Naive B cell (primary cell): ENCODE data around the gene KRTCAP2. TPM values are rescaled to one million over a fixed set of nuclear protein-coding genes. Genes with fewer than 3 reads are reported as not detected.
A peak's percentile ranks its signal among the peaks of the same experiment; 100 is the strongest.

Experiments
- ATAC-seq, 2 donors: fragments of 150-1000 bp; cut with Tn5 transposase; 2 replicates each; pipeline ENCODE4 v1.10.0; 2021; ENCODE audit warnings: low read depth in 2 of 2, mild to moderate bottlenecking in 2 of 2, moderate library complexity in 2 of 2
- DNase-seq: peaks from one replicate; pipeline ENCODE4 v3.0.0; 2022
- H3K27ac Mint-ChIP-seq, 6 donors: one replicate each; pipeline ENCODE4 v1.8.0; 2020 to 2022; ENCODE audit warnings: mild to moderate bottlenecking in 6 of 6, mixed read lengths in 6 of 6, moderate library complexity in 5 of 6, inconsistent platforms in 2 of 6
- H3K27me3 Mint-ChIP-seq, 3 donors: one replicate each; pipeline ENCODE4 v1.8.0; 2021 to 2022; ENCODE audit warnings: mixed read lengths in 3 of 3, mild to moderate bottlenecking in 1 of 3
- H3K36me3 Mint-ChIP-seq, 2 donors: one replicate each; pipeline ENCODE4 v1.8.0; 2020 to 2022; ENCODE audit warnings: mixed read lengths in 2 of 2, inconsistent platforms in 1 of 2, mild to moderate bottlenecking in 1 of 2
- H3K4me1 Mint-ChIP-seq, 3 donors: one replicate each; pipeline ENCODE4 v1.8.0; 2020 to 2022; ENCODE audit warnings: mixed read lengths in 3 of 3, inconsistent platforms in 1 of 3, mild to moderate bottlenecking in 1 of 3, moderate library complexity in 1 of 3
- H3K4me3 Mint-ChIP-seq, 8 donors: one replicate each; pipeline ENCODE4 v1.8.0; 2020 to 2022; ENCODE audit warnings: mild to moderate bottlenecking in 8 of 8, mixed read lengths in 8 of 8, moderate library complexity in 8 of 8, inconsistent platforms in 2 of 8
- H3K9me3 Mint-ChIP-seq, 7 donors: one replicate each; pipeline ENCODE4 v1.8.0; 2020 to 2022; ENCODE audit warnings: mixed read lengths in 7 of 7, mild to moderate bottlenecking in 5 of 7, inconsistent platforms in 2 of 7, moderate library complexity in 1 of 7
- polyA plus RNA-seq, 6 donors: library from polyadenylated mRNA; unstranded; fragments of 300-500 nt; fragmentation: Illumina TruSeq; gene quantifications; one replicate each; pipeline ENCODE4 v1.2.3, GENCODE V29; 2021; ENCODE audit warnings: low read depth in 6 of 6

The KRTCAP2 gene
- polyA plus RNA-seq, 6 donors from 2014 or later, result 340 to 379 (median 354) TPM

DNA sequence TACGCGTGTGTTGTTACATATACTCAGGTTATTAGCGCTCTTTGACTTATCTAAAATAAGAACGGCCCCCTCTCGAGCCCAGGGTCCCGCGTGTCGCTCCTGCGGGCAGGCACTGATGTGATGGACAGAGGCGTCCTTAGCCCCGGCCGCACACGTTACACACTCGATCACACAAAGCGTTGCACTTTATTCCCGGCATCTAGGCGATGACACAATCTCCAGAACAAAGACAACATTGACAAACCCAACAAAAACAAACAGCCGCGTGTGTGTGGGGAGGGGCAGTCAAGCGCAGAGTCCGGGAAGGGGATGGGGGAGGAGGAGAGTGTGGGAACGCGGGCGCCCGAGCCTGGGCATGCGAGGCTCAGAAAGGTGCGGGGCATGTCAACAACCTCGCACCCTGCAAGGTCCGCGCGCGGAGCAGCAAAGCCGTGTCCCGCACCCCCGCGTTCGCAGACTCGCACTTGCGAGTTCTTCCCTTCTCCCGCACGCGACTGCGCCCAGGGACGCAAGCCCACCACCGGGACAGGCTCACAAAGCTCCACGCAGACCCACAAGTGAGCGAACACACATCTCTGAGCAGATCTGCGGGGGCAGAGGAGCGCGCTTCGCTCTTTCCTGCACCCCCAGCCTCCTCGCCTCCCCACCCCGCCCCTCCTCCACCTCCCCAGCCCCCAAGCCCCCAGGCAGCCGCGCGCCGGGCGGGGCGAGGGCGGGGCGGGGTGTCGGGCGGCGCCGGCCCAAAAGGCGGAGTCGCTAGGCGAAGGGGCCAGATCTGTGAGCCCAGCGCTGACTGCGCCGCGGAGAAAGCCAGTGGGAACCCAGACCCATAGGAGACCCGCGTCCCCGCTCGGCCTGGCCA lies 45.8 kb downstream of the KRTCAP2 start, which contains the start of gene EFNA1:
EFNA1 (plus strand) TSS at position 772 of the 862 bp plus-strand sequence. CDS start 102 bp downstream, outside the sequence.
- Mint-ChIP-seq H3K36me3 (no peaks in the 10 kb centered on the region), H3K9me3 (no peaks in the 10 kb centered on the region), H3K4me3 (peak within 1 kb of the TSS; percentile 80 to 94 (median 90)), H3K4me1 (peaks cover 29 to 33% (median 30%) of the 10 kb centered on the region in 3 donors), H3K27me3 (peaks cover 24 to 67% (median 44%) of the 10 kb centered on the region in 3 donors), H3K27ac (peak within 1 kb of the TSS; percentile 38 to 81 (median 67))
- DNase-seq, result peak; percentile 46
- ATAC-seq, result peak; percentile 50 to 51

DNA sequence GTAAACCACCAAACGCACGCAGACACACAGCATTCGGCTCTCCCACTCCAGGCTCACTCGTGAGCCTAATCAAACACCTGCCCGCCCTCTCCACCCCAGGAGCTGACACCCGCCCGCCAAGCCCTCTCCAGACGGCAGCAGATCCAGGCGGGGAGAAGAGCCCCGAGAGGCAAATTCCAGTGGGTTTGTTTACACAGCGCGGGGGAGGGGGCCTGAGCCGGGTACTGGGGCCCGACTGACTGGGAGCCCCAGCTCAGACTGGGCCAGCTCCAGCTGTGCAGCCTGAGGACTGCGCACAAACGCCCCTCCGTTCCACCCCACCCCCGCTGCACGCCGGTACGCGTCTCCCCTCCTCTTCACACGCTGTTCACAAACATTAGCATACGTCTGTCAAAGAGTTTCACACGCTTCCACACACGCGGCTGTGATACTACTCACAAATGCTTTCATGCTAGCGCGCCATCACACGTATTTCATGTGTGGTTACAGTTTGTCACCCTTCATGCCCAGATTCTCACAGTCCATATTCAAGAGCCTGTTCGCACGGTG lies 46.5 kb downstream of the KRTCAP2 start:
- DNase-seq, result peak; percentile 15
- Mint-ChIP-seq H3K27me3 (peaks cover 24 to 67% (median 44%) of the 10 kb centered on the region in 3 donors), H3K36me3 (no peaks in the 10 kb centered on the region), H3K4me3 (peak overlapping the region; percentile 80 to 94 (median 89)), H3K27ac (peak overlapping the region in 4 of 6 donors; percentile 3 to 81 (median 39)), H3K4me1 (peaks cover 29 to 33% (median 30%) of the 10 kb centered on the region in 3 donors), H3K9me3 (no peaks in the 10 kb centered on the region)
- ATAC-seq, result peak; percentile 62 to 66

DNA sequence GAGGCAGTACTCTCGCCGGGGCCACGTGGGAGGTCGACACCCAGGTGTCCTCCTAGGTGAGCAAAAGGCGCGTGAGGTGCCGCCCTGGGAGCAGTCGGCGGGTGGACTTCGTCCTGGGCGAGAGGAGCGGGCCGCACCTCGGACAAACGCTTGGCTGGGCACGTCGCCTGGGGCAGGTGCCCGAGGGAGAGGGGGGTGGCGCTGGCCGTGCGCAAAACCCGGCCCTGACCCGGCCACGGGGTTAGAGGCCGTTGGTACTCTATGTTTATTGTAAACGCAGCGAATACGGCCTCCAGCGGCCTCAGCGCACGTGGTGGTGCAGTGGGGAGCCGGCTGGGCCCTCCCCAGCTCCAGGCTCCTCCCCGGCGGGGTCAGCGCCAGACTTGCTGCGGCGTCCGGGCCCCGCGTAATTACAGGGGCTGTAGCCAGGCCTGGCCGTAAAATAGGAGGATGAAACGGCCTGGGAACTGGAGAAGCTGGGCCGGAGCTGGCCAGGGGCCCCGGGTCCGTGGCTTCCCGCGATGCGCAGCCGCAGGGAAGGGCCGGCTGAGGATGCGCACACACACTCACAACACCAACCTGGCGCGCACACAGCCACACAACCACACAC lies 47.1 kb downstream of the KRTCAP2 start:
- Mint-ChIP-seq H3K9me3 (no peaks in the 10 kb centered on the region), H3K4me3 (peak overlapping the region in 5 of 8 donors; percentile 47 to 88 (median 61)), H3K27me3 (peaks cover 20 to 65% (median 41%) of the 10 kb centered on the region in 3 donors), H3K4me1 (peaks cover 29 to 33% (median 30%) of the 10 kb centered on the region in 3 donors), H3K27ac (peak overlapping the region in 2 of 6 donors; percentile 16 to 80), H3K36me3 (no peaks in the 10 kb centered on the region)
- no peak for ATAC-seq
- no peak for DNase-seq

DNA sequence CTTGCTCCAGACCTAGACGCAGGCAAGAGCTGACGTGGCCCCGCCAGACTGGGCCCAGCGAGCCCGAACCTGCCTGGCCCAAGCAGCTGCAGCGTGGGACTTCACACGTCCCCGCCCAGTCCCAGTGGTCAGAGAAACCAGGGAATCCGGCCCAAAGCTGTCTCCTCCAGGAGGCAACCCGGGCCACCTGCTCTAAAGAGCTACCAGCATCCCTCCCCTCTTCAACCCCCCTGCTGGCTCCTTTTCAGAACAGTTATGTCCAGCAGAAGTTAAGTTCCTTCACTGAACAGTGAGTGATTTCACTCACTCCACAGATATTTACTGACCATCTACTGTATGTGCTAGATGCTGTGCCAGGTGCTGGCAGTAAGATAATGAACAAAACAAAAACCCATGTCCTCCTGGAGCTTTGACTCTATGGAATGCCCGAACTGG lies 47.6 kb downstream of the KRTCAP2 start:
- Mint-ChIP-seq H3K36me3 (no peaks in the 10 kb centered on the region), H3K4me3 (peak overlapping the region in 5 of 8 donors; percentile 20 to 62 (median 55)), H3K9me3 (no peaks in the 10 kb centered on the region), H3K27ac (peak overlapping the region in 1 of 6 donors; percentile 16), H3K4me1 (peaks cover 29 to 33% (median 30%) of the 10 kb centered on the region in 3 donors), H3K27me3 (peaks cover 20 to 60% (median 36%) of the 10 kb centered on the region in 3 donors)
- DNase-seq (no peak), ATAC-seq (no peak)

DNA sequence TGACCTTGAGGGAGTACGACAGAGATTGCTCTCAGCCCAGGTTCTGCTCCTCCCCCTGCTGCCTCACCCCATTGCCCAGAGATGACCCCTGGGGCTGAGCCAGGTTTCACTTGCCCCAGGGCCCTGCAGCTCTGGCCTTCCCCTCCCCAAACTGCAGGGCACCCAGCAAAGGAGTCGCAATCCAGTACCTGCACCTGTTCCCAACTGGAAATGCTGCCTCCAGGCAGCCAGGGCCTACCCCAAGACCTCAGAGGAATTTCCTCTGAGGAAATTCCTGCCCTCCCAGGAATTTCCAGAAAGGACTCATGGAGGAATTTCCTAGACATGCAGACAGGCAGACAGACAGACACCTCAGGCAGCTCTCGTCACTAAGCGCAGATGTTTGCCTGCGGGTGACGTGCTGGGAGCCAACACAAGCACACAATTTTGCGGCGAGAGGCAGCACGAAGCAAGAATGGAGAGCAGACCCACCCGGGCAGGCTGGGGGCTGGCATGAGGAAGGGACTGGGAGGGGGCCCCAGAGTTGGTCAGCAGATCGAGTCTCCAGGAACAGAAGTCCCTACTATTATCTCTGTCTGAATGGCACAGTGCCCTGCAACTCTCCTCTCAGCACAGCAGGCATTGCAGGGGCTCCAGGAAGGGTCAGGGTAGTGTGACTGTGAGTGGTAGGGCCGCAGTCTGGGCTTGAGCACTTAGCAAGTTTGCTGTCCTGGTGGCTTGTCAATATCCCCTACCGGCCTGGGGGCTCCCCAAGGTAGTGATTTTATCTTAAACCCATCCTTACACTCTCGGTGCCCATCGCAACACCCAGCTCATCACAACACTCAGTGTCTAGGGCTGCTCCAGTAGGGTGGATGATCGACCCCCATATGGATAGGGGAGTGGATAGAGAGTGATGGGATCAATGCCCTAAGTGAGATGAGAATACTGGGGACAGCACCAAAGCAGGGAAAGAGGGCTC lies 48.3 kb downstream of the KRTCAP2 start:
- Mint-ChIP-seq H3K27ac (peak overlapping the region in 1 of 6 donors; percentile 16), H3K4me3 (peak overlapping the region in 4 of 8 donors; percentile 20 to 59 (median 34))

DNA sequence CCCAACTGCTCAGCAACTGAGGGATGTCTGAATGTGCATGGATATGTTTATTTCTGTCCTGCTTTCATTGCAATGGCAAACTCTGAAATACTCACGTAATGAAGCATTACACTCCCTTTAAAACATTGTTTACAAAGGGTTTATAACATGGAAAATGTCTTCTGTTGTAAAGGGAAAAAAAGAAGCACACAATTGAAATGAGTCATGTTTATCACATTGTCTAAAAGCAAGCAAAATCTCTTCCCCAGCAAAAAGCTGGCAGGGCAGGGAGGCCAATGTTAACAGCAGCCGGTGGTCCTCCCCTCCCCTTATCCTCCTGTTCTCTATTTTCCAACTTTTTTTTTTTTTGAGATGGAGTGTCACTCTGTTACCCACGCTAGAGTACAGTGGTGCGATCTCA lies 49.3 kb downstream of the KRTCAP2 start:
- H3K9me3 Mint-ChIP-seq, result no peaks in the 10 kb centered on the region
- DNase-seq, result no peak
- H3K27ac Mint-ChIP-seq, result no peak overlapping the region
- H3K4me3 Mint-ChIP-seq, result no peak overlapping the region
- peaks cover 18 to 22% (median 20%) of the 10 kb centered on the region in 3 donors for H3K4me1 Mint-ChIP-seq
- H3K36me3 Mint-ChIP-seq, result no peaks in the 10 kb centered on the region
- ATAC-seq, result no peak
- peaks cover 15 to 48% (median 18%) of the 10 kb centered on the region in 3 donors for H3K27me3 Mint-ChIP-seq

More for the DNA sequence above, 48.3 kb downstream of the KRTCAP2 start:
- Mint-ChIP-seq H3K27me3 (peaks cover 18 to 57% (median 28%) of the 10 kb centered on the region in 3 donors), H3K4me1 (peaks cover 28 to 32% (median 30%) of the 10 kb centered on the region in 3 donors), H3K9me3 (no peaks in the 10 kb centered on the region), H3K36me3 (no peaks in the 10 kb centered on the region)
- ATAC-seq, result no peak
- DNase-seq, result no peak

DNA sequence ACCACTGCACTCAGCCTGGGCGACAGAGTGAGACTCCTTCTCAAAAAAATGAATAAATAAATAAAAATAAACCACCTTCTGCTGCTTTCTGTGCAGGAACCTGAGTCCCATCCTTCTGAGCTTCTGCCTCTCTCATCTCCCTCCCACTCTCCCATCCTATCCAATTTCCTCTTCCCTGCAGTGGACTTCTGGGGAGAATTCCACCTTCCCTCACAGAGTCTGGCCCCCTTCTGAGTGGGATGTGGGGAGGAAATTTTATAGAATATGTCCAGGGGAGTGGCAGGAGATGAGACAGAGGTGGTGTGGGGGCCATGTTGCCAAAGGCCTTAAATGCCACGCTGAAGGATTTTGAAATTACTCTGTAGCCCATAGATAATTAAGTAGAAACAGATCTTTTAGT lies 50.8 kb downstream of the KRTCAP2 start:
- no peaks in the 10 kb centered on the region for H3K36me3 Mint-ChIP-seq
- H3K27ac Mint-ChIP-seq, result no peak overlapping the region
- no peaks in the 10 kb centered on the region for H3K9me3 Mint-ChIP-seq
- no peak for ATAC-seq
- peaks cover 7 to 42% (median 10%) of the 10 kb centered on the region in 3 donors for H3K27me3 Mint-ChIP-seq
- no peak overlapping the region for H3K4me3 Mint-ChIP-seq
- DNase-seq, result no peak
- peaks cover 8 to 9% (median 9%) of the 10 kb centered on the region in 3 donors for H3K4me1 Mint-ChIP-seq

DNA sequence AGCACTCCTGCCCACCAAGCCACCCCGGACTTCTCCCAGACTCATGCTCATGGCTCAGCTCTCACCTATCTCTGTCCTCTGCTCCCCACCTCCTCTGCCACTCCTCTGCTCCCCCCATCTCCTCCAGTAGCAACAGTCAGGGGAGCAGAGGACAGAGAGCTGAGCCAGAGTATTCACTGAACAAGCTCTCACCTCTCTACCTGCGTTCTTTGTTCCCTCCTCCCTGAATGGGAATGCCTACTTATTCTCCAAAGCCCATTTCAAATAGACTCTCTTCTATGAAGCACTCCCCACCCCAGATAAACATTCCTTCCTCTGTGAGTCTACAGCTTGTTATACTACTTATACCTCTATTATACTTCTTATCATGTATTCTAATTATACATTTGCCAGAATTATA lies 51.9 kb downstream of the KRTCAP2 start:
- Mint-ChIP-seq H3K27me3 (peaks cover 0 to 40% (median 8%) of the 10 kb centered on the region in 3 donors), H3K4me3 (no peak overlapping the region), H3K27ac (peak overlapping the region in 1 of 6 donors; percentile 63), H3K4me1 (no peaks in the 10 kb centered on the region), H3K9me3 (no peaks in the 10 kb centered on the region), H3K36me3 (no peaks in the 10 kb centered on the region)
- DNase-seq, result no peak
- no peak for ATAC-seq

DNA sequence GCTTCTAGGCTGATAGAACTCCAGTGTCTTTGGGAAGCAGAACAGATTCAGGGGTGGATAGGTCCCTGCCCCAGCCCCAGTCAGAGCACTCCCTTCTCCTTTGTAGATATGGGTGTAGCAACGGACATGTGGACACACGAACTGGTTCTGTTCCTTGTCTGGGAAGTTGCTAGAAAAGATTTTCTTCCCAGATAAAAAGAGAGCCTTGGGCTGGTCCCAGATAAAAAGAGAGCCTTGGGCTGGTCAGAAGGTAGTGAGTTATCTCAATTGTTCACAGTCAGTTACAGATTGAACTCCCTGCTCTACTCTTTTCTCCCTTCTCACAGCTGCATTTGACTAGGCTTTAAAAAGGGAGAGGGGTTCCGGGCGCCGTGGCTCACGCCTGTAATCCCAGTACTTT lies 52.9 kb downstream of the KRTCAP2 start:
- peaks cover 0 to 38% (median 12%) of the 10 kb centered on the region in 3 donors for H3K27me3 Mint-ChIP-seq
- H3K36me3 Mint-ChIP-seq, result no peaks in the 10 kb centered on the region
- H3K4me3 Mint-ChIP-seq, result no peak overlapping the region
- no peak overlapping the region for H3K27ac Mint-ChIP-seq
- no peaks in the 10 kb centered on the region for H3K4me1 Mint-ChIP-seq
- no peaks in the 10 kb centered on the region for H3K9me3 Mint-ChIP-seq
- no peak for ATAC-seq
- DNase-seq, result no peak

Other genes with a start within 250 kb of the KRTCAP2 start
- gene PMVK, start 236.6 kb downstream of the KRTCAP2 start, polyA plus RNA-seq, result 10 to 100 TPM; 30.8 to 45.7 (median 33.3) TPM
- 10 to 100 TPM; 36.2 to 77.3 (median 69.5) TPM for gene PBXIP1, start 217.2 kb downstream of the KRTCAP2 start, polyA plus RNA-seq
- gene PYGO2, start 211.5 kb downstream of the KRTCAP2 start, polyA plus RNA-seq, result 10 to 100 TPM in 5 of 6 donors, 1 to 10 TPM in 1; 10.0 to 45.1 (median 29.4) TPM
- 10 to 100 TPM; 23.3 to 34.0 (median 26.3) TPM for gene SHC1, start 202.6 kb downstream of the KRTCAP2 start, polyA plus RNA-seq
- gene CKS1B, start 198.6 kb downstream of the KRTCAP2 start, polyA plus RNA-seq, result 100 to 1,000 TPM; 117 to 196 (median 131) TPM
- gene FLAD1, start 190.0 kb downstream of the KRTCAP2 start, polyA plus RNA-seq, result 10 to 100 TPM; 37.0 to 57.0 (median 49.4) TPM
- gene LENEP, start 179.7 kb downstream of the KRTCAP2 start, polyA plus RNA-seq, result not detected
- 1 to 10 TPM in 5 of 6 donors, not detected in 1; 2.2 to 5.5 (median 2.7) TPM for gene ZBTB7B, start 170.5 kb downstream of the KRTCAP2 start, polyA plus RNA-seq
- gene DCST2, start 139.5 kb downstream of the KRTCAP2 start, polyA plus RNA-seq, result not detected
- gene DCST1, start 139.5 kb downstream of the KRTCAP2 start, polyA plus RNA-seq, result not detected
- gene ADAM15, start 122.0 kb downstream of the KRTCAP2 start, polyA plus RNA-seq, result 1 to 10 TPM; 2.8 to 8.8 (median 7.0) TPM
- gene EFNA4, start 109.6 kb downstream of the KRTCAP2 start, polyA plus RNA-seq, result 1 to 10 TPM in 5 of 6 donors, not detected in 1; 2.6 to 6.0 (median 3.3) TPM
- gene EFNA3, start 94.5 kb downstream of the KRTCAP2 start, polyA plus RNA-seq, result 1 to 10 TPM in 3 of 6 donors, under 1 TPM in 2, not detected in 1; 0.54 to 2.9 (median 2.1) TPM
- under 1 TPM in 3 of 6 donors, not detected in 3; 0.18 to 0.82 (median 0.56) TPM for gene EFNA1, start 45.4 kb downstream of the KRTCAP2 start, polyA plus RNA-seq
- 100 to 1,000 TPM; 152 to 273 (median 201) TPM for gene SLC50A1, start 37.5 kb downstream of the KRTCAP2 start, polyA plus RNA-seq
- 100 to 1,000 TPM in 1 of 6 donors, 10 to 100 TPM in 5; 77.4 to 100 (median 90.5) TPM for gene DPM3, start 32.8 kb downstream of the KRTCAP2 start, polyA plus RNA-seq
- gene TRIM46, start 545 bp upstream of the KRTCAP2 start, polyA plus RNA-seq, result under 1 TPM in 2 of 6 donors, not detected in 4; 0.13 to 0.35 TPM
- 1 to 10 TPM; 1.1 to 3.9 (median 2.2) TPM for gene THBS3, start 34.6 kb upstream of the KRTCAP2 start, polyA plus RNA-seq
- 10 to 100 TPM; 35.5 to 49.1 (median 42.0) TPM for gene MTX1, start 35.4 kb upstream of the KRTCAP2 start, polyA plus RNA-seq
- 1 to 10 TPM in 3 of 6 donors, under 1 TPM in 3; 0.54 to 1.7 (median 1.2) TPM for gene ENTREP3, start 82.2 kb upstream of the KRTCAP2 start, polyA plus RNA-seq
- 100 to 1,000 TPM; 100 to 142 (median 125) TPM for gene SCAMP3, start 89.1 kb upstream of the KRTCAP2 start, polyA plus RNA-seq
- 10 to 100 TPM; 11.6 to 28.2 (median 18.1) TPM for gene CLK2, start 100.2 kb upstream of the KRTCAP2 start, polyA plus RNA-seq
- gene HCN3, start 104.2 kb upstream of the KRTCAP2 start, polyA plus RNA-seq, result under 1 TPM in 2 of 6 donors, not detected in 4; 0.08 to 0.33 TPM
- gene PKLR, start 128.1 kb upstream of the KRTCAP2 start, polyA plus RNA-seq, result not detected
- gene FDPS, start 135.6 kb upstream of the KRTCAP2 start, polyA plus RNA-seq, result 100 to 1,000 TPM in 5 of 6 donors, 10 to 100 TPM in 1; 99.4 to 187 (median 117) TPM
- gene RUSC1, start 147.6 kb upstream of the KRTCAP2 start, polyA plus RNA-seq, result 1 to 10 TPM in 5 of 6 donors, not detected in 1; 3.4 to 6.5 (median 5.0) TPM